Pons (tissue), 1 donor: ENCODE results near the gene GHDC.

Experiments
- DNase-seq: peaks from one replicate; pipeline ENCODE4 v3.0.0-alpha.2; 2016; ENCODE audit warnings: low spot score

The GHDC gene

GRCh38 chr17:42182927-42183734, 11.2 kb downstream of the GHDC start:
- no peak for DNase-seq

- DNase-seq, result no peak
Observed at GRCh38 chr17:42181851-42182207, 12.5 kb downstream of the GHDC start.

- DNase-seq, result peak; percentile 59
Observed at GRCh38 chr17:42180922-42181850, 13.1 kb downstream of the GHDC start, which contains the start of gene KCNH4. Gene KCNH4 (minus strand): TSS chr17:42181142. CDS start chr17:42180945, 197 bp downstream.

- DNase-seq, result no peak
Observed at GRCh38 chr17:42180411-42180921, 13.8 kb downstream of the GHDC start.

GRCh38 chr17:42179911-42180410, 14.3 kb downstream of the GHDC start:
- no peak for DNase-seq

GRCh38 chr17:42179335-42179734, 15.0 kb downstream of the GHDC start:
- DNase-seq, result no peak

- no peak for DNase-seq
Observed at GRCh38 chr17:42178817-42179216, 15.5 kb downstream of the GHDC start.

- DNase-seq, result no peak
Observed at GRCh38 chr17:42177684-42178083, 16.6 kb downstream of the GHDC start.

- no peak for DNase-seq
Observed at GRCh38 chr17:42174126-42174783, 20.0 kb downstream of the GHDC start.

- DNase-seq, result no peak
Observed at GRCh38 chr17:42171831-42172230, 22.5 kb downstream of the GHDC start.

- no peak for DNase-seq
Observed at GRCh38 chr17:42169351-42169750, 24.9 kb downstream of the GHDC start.

- no peak for DNase-seq
Observed at GRCh38 chr17:42167807-42168206, 26.5 kb downstream of the GHDC start.

- no peak for DNase-seq
Observed at GRCh38 chr17:42166196-42166763, 28.0 kb downstream of the GHDC start.

- DNase-seq, result no peak
Observed at GRCh38 chr17:42165751-42166150, 28.5 kb downstream of the GHDC start.

GRCh38 chr17:42163696-42164407, 30.4 kb downstream of the GHDC start:
- no peak for DNase-seq

GRCh38 chr17:42163113-42163512, 31.2 kb downstream of the GHDC start:
- no peak for DNase-seq

- no peak for DNase-seq
Observed at GRCh38 chr17:42160531-42160910, 33.8 kb downstream of the GHDC start.

GRCh38 chr17:42159796-42160530, 34.3 kb downstream of the GHDC start:
- no peak for DNase-seq

GRCh38 chr17:42155614-42156045, 38.7 kb downstream of the GHDC start:
- no peak for DNase-seq
